GM12875 (cell line): ENCODE results near the gene M1AP.
A peak's percentile ranks its signal among the peaks of the same experiment; 100 is the strongest.

Experiments
- H3K4me3 ChIP-seq: one replicate; pipeline ENCODE4 v1.5.1; 2011; ENCODE audit warnings: low read depth, low read length, control low read depth
- CTCF ChIP-seq: IDR thresholded peaks from 2 replicates; pipeline ENCODE4 v1.5.1; 2011; ENCODE audit warnings: low read depth, mild to moderate bottlenecking, control low read depth, inconsistent platforms, low read length, moderate library complexity, borderline replicate concordance; ENCODE audit not compliant: insufficient read depth

M1AP gene

GRCh38 chr2:74559912-74560311 lies 88.2 kb downstream of the M1AP start:
- TF ChIP-seq CTCF, result no peak
- no peak overlapping the region for H3K4me3 ChIP-seq

GRCh38 chr2:74558284-74559230 lies 89.6 kb downstream of the M1AP start:
- TF ChIP-seq CTCF, result no peak
- no peak overlapping the region for H3K4me3 ChIP-seq

- no peak for TF ChIP-seq CTCF
Measured at GRCh38 chr2:74556831-74557370, 91.2 kb downstream of the M1AP start.

GRCh38 chr2:74556159-74556558 lies 92.0 kb downstream of the M1AP start:
- no peak for TF ChIP-seq CTCF
- H3K4me3 ChIP-seq, result peak overlapping the region; percentile 98

More at GRCh38 chr2:74556831-74557370, 91.2 kb downstream of the M1AP start:
- no peak overlapping the region for H3K4me3 ChIP-seq

GRCh38 chr2:74555610-74556103 lies 92.5 kb downstream of the M1AP start:
- TF ChIP-seq CTCF, result no peak
- H3K4me3 ChIP-seq, result peak overlapping the region; percentile 98

GRCh38 chr2:74554820-74555531 lies 93.2 kb downstream of the M1AP start:
- TF ChIP-seq CTCF, result no peak
- H3K4me3 ChIP-seq, result peak overlapping the region; percentile 98
